ENCODE data around the gene NUBP2.

Gene NUBP2

GRCh38 chr16:1773703-1774447, 8.9 kb upstream of the NUBP2 start:
- peak; percentile 40 for DNase-seq
- Mint-ChIP-seq H3K4me3 (peak overlapping the region; percentile 100), H3K27ac (no peak overlapping the region), H3K27me3 (no peaks in the 10 kb centered on the region), H3K36me3 (ENCODE audit: low read depth) (peaks cover 11% of the 10 kb centered on the region), H3K4me1 (peaks cover 17% of the 10 kb centered on the region), H3K9me3 (no peaks in the 10 kb centered on the region)
- no peak for ATAC-seq

DNA sequence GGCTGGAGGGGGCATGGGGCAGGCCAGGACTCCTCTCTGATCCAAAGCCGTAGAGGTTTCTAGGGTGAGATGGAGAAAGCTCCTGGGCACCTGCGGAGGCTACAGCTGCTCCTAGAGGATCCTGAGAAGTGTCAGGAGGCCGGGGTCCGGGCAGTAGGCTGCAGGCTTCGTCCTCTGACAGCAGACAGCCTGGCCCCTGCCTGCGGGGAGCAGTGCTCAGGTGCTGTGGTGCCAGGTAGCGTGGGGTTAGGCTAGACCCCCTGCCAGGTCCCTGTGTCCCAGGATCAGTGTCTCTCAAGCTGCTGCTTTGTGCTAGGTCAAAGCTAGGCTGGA, 8.3 kb upstream of the NUBP2 start:
- H3K36me3 Mint-ChIP-seq (ENCODE audit: low read depth): peaks cover 11% of the 10 kb centered on the region

DNA sequence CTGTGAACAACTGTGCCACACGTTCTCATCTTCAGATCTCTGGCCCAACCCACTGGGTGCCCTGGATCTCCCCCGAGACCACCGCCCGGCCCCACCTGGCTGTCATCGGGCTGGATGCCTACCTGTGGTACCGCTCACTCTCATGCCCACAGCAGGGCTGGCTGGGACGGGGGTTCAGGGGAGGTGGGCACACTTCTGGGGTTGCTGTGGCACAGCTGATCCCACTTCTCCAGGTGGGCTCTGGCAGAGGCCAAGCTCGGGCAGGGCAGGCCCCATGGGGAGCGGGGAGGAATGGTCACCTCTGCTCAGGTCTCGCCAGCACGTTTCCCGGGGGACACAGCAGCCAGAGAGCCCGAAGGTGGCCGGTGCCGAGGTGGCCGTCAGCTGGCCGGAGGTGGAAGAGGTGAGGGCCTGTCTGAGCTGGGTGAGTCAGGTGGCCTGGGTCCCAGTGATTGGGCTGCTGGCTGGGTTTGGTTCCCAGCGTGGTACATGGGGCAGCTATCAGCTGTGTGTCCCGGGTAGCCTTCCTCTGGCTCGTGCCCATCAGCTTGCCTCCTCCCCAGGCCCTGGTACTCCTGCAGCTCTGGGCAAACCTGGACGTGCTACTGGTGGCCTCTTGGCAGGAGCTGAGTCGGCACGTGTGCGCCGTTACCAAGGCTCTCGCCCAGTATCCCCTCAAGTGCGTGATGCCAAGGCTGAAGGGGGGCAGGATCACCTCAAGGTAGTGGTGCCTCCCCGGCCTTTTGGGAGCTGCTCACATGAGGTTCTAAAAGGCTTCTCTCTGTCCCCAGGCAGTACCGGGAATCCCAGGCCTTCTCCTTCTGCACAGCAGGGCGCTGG, 7.5 kb upstream of the NUBP2 start:
- Mint-ChIP-seq H3K9me3 (no peaks in the 10 kb centered on the region), H3K4me3 (peak overlapping the region; percentile 45), H3K4me1 (peaks cover 14% of the 10 kb centered on the region), H3K27me3 (no peaks in the 10 kb centered on the region), H3K27ac (no peak overlapping the region), H3K36me3 (ENCODE audit: low read depth) (peaks cover 8% of the 10 kb centered on the region)
- ATAC-seq: no peak
- DNase-seq: no peak

More for the DNA sequence above, 8.3 kb upstream of the NUBP2 start:
- no peak for ATAC-seq
- peaks cover 17% of the 10 kb centered on the region for H3K4me1 Mint-ChIP-seq
- H3K27ac Mint-ChIP-seq: no peak overlapping the region
- no peaks in the 10 kb centered on the region for H3K27me3 Mint-ChIP-seq
- peak overlapping the region; percentile 100 for H3K4me3 Mint-ChIP-seq
- no peak for DNase-seq
- H3K9me3 Mint-ChIP-seq: no peaks in the 10 kb centered on the region

- Mint-ChIP-seq H3K9me3 (no peaks in the 10 kb centered on the region), H3K27me3 (no peaks in the 10 kb centered on the region), H3K4me1 (peaks cover 13% of the 10 kb centered on the region), H3K27ac (no peak overlapping the region), H3K36me3 (ENCODE audit: low read depth) (peaks cover 8% of the 10 kb centered on the region), H3K4me3 (no peak overlapping the region)
- DNase-seq (no peak), ATAC-seq (no peak)
Measured at GRCh38 chr16:1775846-1776671, 6.7 kb upstream of the NUBP2 start.

- ATAC-seq: no peak
- Mint-ChIP-seq H3K4me3 (no peak overlapping the region), H3K4me1 (peaks cover 19% of the 10 kb centered on the region), H3K27ac (no peak overlapping the region), H3K27me3 (no peaks in the 10 kb centered on the region), H3K36me3 (ENCODE audit: low read depth) (peaks cover 8% of the 10 kb centered on the region), H3K9me3 (no peaks in the 10 kb centered on the region)
- DNase-seq: no peak
Measured at GRCh38 chr16:1776672-1776955, 6.1 kb upstream of the NUBP2 start.

- peaks cover 5% of the 10 kb centered on the region for H3K36me3 Mint-ChIP-seq (ENCODE audit: low read depth)
- peaks cover 20% of the 10 kb centered on the region for H3K4me1 Mint-ChIP-seq
- no peaks in the 10 kb centered on the region for H3K27me3 Mint-ChIP-seq
- no peak overlapping the region for H3K4me3 Mint-ChIP-seq
- H3K27ac Mint-ChIP-seq: no peak overlapping the region
- ATAC-seq (no peak), DNase-seq (no peak)
- no peaks in the 10 kb centered on the region for H3K9me3 Mint-ChIP-seq
Measured at GRCh38 chr16:1776991-1777374, 5.8 kb upstream of the NUBP2 start.

DNA sequence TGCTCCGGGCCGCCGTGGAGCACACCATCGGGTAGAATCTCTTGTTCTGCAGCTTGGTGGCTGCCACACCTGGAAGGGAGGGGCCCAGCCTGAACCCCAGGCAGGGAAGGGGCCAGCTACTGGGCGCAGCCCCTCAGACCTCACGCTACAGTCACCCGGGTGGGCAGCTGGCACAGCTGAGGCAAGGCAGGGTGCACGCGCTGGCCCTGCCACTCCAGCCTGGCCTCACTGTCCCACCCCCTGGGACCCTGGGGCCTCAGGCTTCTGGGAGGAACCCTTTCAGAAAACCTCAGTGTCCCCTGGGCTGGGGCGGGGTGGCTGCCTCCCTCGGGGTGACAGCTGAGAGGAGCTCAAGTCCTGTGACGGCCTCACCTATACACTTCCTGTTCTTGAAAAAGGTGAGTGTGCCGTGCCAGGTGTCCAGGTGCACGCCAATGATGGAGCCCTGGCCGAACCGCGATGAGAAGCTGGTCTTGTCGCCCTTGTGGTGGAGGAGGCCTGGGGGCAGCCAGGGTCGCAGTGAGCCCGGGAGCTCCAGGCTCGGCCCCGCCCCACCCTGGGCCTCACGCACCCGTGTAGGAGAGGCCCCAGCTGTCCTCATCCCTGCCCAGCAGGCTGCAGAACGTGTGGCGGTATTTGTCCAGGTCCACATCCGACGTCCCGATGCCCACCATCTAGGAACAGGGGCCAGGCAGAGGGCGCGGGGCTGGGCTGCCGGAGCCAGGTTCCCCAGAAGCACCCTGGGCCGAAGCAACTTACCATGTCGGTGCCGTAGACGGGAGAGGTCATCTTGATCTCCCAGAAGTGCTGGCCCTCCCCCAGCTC, 5.2 kb upstream of the NUBP2 start:
- no peak overlapping the region for H3K27ac Mint-ChIP-seq
- DNase-seq (no peak), ATAC-seq (no peak)
- H3K27me3 Mint-ChIP-seq: peaks cover 1% of the 10 kb centered on the region
- H3K4me1 Mint-ChIP-seq: peaks cover 20% of the 10 kb centered on the region
- H3K36me3 Mint-ChIP-seq (ENCODE audit: low read depth): no peaks in the 10 kb centered on the region
- H3K4me3 Mint-ChIP-seq: no peak overlapping the region
- H3K9me3 Mint-ChIP-seq: no peaks in the 10 kb centered on the region

DNA sequence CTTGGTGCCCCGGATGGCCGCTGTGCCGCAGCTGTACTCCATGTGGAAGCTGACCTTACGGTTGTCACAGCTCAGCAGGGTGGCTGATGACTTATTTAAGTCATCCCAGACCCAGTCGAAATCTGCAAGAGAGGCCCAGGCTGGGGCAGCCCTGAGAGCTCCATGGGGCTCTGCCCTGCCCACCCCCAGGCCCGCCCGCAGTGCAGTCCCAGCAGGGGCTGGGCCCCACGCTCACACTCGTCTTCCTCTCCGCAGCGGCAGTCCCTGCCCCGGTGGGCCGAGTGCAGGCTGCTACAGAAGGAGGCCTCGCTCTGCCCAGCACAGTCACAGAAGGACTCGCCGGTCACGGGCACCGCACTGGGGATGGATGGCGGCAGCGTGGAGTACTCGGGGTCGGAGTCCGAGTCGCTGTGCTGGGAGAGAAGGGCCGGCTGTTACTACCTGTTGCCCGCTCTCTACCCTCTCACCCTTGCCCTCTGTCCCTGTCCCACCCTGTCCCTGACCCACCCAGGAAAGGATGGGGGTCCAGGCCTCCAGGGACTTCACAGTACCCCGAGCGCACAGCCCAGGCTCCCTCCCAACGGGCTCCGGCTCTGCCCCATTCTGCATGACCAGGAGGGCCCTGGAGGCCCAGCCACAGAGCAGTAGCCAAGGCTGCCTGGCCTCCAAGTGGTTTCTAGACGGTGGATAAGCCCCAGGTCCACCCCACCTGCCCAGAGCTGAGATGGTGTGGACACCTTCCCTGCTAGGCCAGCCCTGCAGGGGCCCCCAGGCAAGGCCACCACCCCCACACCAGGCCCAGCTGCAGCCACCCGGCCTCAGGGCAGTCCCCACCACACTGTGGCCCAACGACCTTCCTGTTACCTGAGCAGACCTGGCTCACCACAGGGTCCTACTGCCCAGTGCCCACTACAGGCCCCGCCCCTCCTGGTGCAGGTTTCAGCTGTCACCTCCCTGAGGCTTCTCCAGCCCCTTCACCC, 4.3 kb upstream of the NUBP2 start:
- Mint-ChIP-seq H3K27me3 (peaks cover 3% of the 10 kb centered on the region), H3K9me3 (no peaks in the 10 kb centered on the region), H3K4me3 (no peak overlapping the region), H3K4me1 (peaks cover 25% of the 10 kb centered on the region), H3K36me3 (ENCODE audit: low read depth) (no peaks in the 10 kb centered on the region), H3K27ac (no peak overlapping the region)
- no peak for DNase-seq
- no peak for ATAC-seq

DNA sequence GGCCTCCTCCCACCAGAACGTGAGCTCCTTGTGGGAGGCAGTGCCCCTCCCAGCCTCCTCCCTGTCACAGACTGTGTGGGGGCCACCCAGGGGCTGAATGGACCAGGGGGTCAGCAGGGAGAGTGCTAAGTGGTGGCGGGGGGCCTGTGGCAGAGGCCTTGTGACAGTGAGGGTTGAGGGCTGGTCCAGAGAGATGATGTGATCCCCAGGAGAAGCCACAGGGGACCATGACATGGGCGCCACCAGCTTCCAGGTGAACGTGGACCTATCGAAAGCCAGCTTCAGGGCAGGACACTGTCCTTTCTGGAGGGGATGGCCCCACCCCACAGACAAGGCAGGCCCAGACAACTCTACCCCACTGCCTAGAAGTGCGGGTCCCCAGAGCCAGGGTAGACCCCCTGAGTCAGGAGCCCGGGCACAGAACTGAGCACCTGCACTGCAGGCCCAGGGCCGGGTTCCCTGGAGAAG, 3.5 kb upstream of the NUBP2 start:
- Mint-ChIP-seq H3K9me3 (no peaks in the 10 kb centered on the region), H3K27me3 (peaks cover 3% of the 10 kb centered on the region), H3K4me1 (peaks cover 26% of the 10 kb centered on the region), H3K4me3 (no peak overlapping the region), H3K27ac (no peak overlapping the region), H3K36me3 (ENCODE audit: low read depth) (no peaks in the 10 kb centered on the region)
- no peak for ATAC-seq
- DNase-seq: no peak

- peak overlapping the region; percentile 79 for H3K4me3 Mint-ChIP-seq
- peaks cover 24% of the 10 kb centered on the region for H3K4me1 Mint-ChIP-seq
- H3K36me3 Mint-ChIP-seq (ENCODE audit: low read depth): no peaks in the 10 kb centered on the region
- H3K27ac Mint-ChIP-seq: no peak overlapping the region
- peaks cover 3% of the 10 kb centered on the region for H3K27me3 Mint-ChIP-seq
- H3K9me3 Mint-ChIP-seq: no peaks in the 10 kb centered on the region
- ATAC-seq (no peak), DNase-seq (no peak)
Measured at GRCh38 chr16:1779741-1780676, 2.8 kb upstream of the NUBP2 start.

- ATAC-seq (no peak), DNase-seq (no peak)
- Mint-ChIP-seq H3K27me3 (peaks cover 3% of the 10 kb centered on the region), H3K27ac (no peak overlapping the region), H3K36me3 (ENCODE audit: low read depth) (no peaks in the 10 kb centered on the region), H3K4me1 (peaks cover 28% of the 10 kb centered on the region), H3K9me3 (no peaks in the 10 kb centered on the region), H3K4me3 (peak overlapping the region; percentile 79)
Measured at GRCh38 chr16:1780677-1781072, 2.1 kb upstream of the NUBP2 start.

DNA sequence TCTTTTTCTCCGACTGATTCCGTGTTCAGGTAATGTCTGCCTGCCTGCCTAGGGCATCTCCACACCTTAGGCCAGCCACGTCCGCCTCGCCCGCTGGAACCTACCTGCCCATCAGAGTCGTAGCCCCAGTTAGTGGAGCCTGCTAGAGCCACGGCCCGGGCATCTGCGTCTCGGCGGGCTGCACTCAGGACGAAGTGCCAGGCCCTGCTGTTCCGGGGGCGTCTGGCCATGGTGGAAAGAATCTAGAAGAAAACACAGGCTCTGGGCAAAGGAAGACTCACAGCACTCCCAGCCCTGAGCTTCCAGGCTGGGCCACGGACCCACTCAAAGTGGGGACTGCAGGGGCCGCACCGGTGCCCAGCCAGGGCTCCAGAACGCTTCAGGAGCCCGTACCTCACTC, 1.5 kb upstream of the NUBP2 start:
- DNase-seq (no peak), ATAC-seq (no peak)
- Mint-ChIP-seq H3K4me1 (peaks cover 28% of the 10 kb centered on the region), H3K4me3 (peak overlapping the region; percentile 79), H3K9me3 (no peaks in the 10 kb centered on the region), H3K27me3 (peaks cover 3% of the 10 kb centered on the region), H3K27ac (no peak overlapping the region), H3K36me3 (ENCODE audit: low read depth) (no peaks in the 10 kb centered on the region)
